Kidney epithelial cell (primary cell): ENCODE measurements around the gene ZNF800. TPM values are rescaled to one million over a fixed set of nuclear protein-coding genes. Genes with fewer than 3 reads are reported as not detected.

Source experiments
- DNase-seq: peaks from one replicate; pipeline ENCODE4 v3.0.0-alpha.2; 2010; ENCODE audit warnings: low read depth
- H3K27me3 ChIP-seq: 2 replicates; pipeline ENCODE4 v1.6.0; 2011; ENCODE audit warnings: low read length; ENCODE audit not compliant: control insufficient read depth, insufficient read depth
- H3K36me3 ChIP-seq: 2 replicates; pipeline ENCODE4 v1.5.1; 2011; ENCODE audit warnings: low read length; ENCODE audit not compliant: control insufficient read depth, insufficient read depth
- H3K4me3 ChIP-seq: 2 replicates; pipeline ENCODE4 v1.5.1; 2011; ENCODE audit warnings: low read depth, mild to moderate bottlenecking, control low read depth, low read length
- CTCF ChIP-seq: IDR thresholded peaks from 2 replicates; pipeline ENCODE4 v1.5.1; 2011; ENCODE audit warnings: mild to moderate bottlenecking, moderate library complexity, low read length, control low read depth, inconsistent platforms; ENCODE audit not compliant: insufficient read depth, poor library complexity, severe bottlenecking
- total RNA-seq: library from RNA; depleted of rRNA; stranded (reverse); fragments of >200 nt; gene quantifications from 2 replicates; pipeline ENCODE4 v1.2.3, GENCODE V29; 2015

Gene ZNF800
- total RNA-seq, 1 donor from 2014 or later: 24.2 TPM

GRCh38 chr7:127419196-127419595 lies 26.7 kb upstream of the ZNF800 start:
- no peak overlapping the region for H3K4me3 ChIP-seq
- no peaks in the 10 kb centered on the region for H3K36me3 ChIP-seq
- no peak for TF ChIP-seq CTCF
- H3K27me3 ChIP-seq: peaks cover 2% of the 10 kb centered on the region
- DNase-seq: no peak

- no peak for DNase-seq
- no peak for TF ChIP-seq CTCF
These were observed 26.0 kb upstream of the ZNF800 start for GRCh38 chr7:127418459-127418858.

GRCh38 chr7:127417346-127417745 lies 24.8 kb upstream of the ZNF800 start:
- no peaks in the 10 kb centered on the region for H3K36me3 ChIP-seq
- peaks cover 2% of the 10 kb centered on the region for H3K27me3 ChIP-seq
- no peak overlapping the region for H3K4me3 ChIP-seq
- DNase-seq: no peak
- TF ChIP-seq CTCF: no peak

More at GRCh38 chr7:127418459-127418858, 26.0 kb upstream of the ZNF800 start:
- Histone ChIP-seq H3K4me3 (no peak overlapping the region), H3K36me3 (no peaks in the 10 kb centered on the region), H3K27me3 (peaks cover 2% of the 10 kb centered on the region)

- no peaks in the 10 kb centered on the region for H3K36me3 ChIP-seq
- H3K27me3 ChIP-seq: peaks cover 2% of the 10 kb centered on the region
- no peak for TF ChIP-seq CTCF
- no peak for DNase-seq
- no peak overlapping the region for H3K4me3 ChIP-seq
These were observed 22.7 kb upstream of the ZNF800 start for GRCh38 chr7:127415060-127415742.

GRCh38 chr7:127413962-127414361 lies 21.5 kb upstream of the ZNF800 start:
- no peaks in the 10 kb centered on the region for H3K36me3 ChIP-seq
- H3K4me3 ChIP-seq: no peak overlapping the region
- DNase-seq: no peak
- peaks cover 2% of the 10 kb centered on the region for H3K27me3 ChIP-seq
- TF ChIP-seq CTCF: no peak

- H3K27me3 ChIP-seq: peaks cover under 1% of the 10 kb centered on the region
- TF ChIP-seq CTCF: no peak
- DNase-seq: no peak
- no peak overlapping the region for H3K4me3 ChIP-seq
- no peaks in the 10 kb centered on the region for H3K36me3 ChIP-seq
These were observed 20.8 kb upstream of the ZNF800 start for GRCh38 chr7:127413326-127413725.
